Stimulated activated CD4-positive, alpha-beta T cell treated with anti-CD3 and anti-CD28 coated beads, Interleukin-15, amount 100 ng/mL, for 24 hours (primary cell): ENCODE data around the gene PRRT4.
A peak's percentile ranks its signal among the peaks of the same experiment; 100 is the strongest.

Source experiments
- DNase-seq: peaks from one replicate; pipeline ENCODE4 v3.0.0-alpha.2; 2020

Gene PRRT4

DNA sequence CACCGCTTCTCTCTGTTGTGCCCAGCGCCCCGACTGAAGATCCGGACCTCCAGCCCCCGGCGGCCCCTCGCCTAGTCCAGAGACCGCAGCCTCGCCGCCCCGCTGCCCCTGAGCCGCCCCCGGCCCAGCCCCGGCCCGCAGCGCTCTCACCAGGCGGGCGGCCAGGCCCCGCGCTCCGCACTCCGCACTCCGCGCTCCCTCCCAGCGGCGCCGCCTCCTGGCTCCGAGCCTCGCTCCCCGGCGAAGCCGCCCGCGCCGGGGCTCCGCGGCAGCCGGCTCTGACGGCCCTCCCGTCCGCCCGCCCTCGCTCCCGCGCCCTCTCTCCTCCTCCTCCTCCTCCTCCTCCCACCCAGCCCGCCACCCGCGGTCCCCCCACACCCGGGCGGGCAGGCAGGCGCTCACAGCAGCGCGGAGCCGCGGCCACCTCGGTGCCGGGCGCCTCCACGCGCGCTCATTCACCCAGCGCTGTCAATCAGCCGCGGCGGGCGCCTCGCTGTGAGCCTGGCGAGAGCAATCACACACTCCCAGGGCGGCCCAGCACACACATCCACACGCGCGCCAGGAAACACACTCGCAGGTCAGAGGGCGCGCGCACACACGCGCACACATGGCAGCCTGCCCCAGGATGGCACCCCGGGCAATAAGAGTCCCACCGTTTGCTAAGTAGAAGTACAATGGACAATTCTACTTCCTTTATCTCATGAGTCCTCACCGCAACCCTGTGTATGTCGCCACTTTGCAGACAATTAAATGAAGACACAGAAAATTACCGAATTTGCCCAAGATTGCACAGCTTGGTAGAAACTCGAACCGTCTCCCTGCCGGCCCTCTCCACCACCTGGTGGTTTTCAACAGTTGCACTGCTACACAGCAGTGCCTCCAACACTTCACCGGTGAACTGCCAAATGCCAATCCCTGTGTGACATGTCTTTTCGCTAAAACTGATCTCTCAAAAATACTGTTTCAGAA lies at the start of gene PRRT4:
PRRT4 (minus strand) TSS at position 280 of the 969 bp plus-strand sequence.
- peak; percentile 59 for DNase-seq

DNA sequence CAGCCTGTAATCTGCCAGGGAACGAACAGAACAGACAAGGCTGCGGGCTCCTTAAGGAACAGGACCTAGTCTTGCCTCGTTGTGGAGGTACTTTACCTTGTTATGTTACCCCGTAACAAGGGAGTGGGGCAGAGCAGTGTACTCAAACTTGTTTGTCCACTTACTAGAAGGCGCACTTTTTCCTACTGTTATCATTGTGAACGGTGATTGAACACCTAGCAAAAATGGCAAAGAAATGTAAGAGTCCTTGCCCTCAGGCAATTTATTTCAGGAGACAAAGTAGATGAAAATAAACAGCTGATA lies 48.9 kb upstream of the PRRT4 start:
- no peak for DNase-seq

DNA sequence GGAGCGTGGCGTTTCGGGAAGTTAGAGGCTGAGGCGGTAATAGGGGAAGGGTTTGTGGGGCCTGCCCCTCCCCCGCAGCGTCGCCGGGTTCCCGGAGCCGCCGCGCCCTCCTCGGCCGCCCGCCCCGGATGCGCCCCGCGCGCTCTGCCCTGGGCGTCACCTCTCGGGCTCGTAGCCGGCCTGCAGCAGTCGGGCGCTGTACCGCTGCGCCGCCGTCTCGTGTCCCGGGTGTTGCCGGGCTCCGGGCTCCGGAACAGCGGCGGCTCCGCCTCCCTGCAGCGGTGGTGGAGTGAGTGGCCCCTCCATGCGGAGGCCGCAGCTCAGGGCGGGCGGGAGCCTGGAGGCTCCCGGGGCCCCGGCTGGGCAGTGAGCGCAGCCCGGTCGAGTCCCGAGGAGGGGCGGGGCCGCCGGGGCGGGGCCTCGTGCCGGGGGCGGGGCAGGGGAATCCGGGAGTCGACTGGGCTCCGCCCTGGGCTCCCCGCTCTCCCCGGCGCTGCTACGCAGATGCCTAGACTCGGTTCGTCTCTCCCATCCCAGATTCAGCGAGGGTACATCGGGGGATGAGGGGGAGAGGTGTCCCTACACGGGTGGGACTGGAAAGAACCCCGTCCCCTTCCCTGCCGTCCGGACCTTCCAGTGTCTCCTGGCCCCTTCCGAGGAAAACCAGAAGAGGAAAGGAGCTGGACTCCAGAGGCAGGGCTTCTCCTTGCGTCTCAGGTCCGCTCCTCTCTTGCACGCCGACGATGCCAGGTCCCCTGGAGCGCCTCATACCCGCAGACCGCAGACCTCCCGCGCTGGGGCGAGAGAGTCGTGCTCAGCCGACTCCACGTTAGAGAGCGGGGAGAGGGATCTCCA lies 48.3 kb upstream of the PRRT4 start, which contains the start of gene IMPDH1:
IMPDH1 (minus strand) TSS at position 387 of the 855 bp plus-strand sequence; CDS start at position 306, 81 bp downstream.
- DNase-seq: peak; percentile 94

DNA sequence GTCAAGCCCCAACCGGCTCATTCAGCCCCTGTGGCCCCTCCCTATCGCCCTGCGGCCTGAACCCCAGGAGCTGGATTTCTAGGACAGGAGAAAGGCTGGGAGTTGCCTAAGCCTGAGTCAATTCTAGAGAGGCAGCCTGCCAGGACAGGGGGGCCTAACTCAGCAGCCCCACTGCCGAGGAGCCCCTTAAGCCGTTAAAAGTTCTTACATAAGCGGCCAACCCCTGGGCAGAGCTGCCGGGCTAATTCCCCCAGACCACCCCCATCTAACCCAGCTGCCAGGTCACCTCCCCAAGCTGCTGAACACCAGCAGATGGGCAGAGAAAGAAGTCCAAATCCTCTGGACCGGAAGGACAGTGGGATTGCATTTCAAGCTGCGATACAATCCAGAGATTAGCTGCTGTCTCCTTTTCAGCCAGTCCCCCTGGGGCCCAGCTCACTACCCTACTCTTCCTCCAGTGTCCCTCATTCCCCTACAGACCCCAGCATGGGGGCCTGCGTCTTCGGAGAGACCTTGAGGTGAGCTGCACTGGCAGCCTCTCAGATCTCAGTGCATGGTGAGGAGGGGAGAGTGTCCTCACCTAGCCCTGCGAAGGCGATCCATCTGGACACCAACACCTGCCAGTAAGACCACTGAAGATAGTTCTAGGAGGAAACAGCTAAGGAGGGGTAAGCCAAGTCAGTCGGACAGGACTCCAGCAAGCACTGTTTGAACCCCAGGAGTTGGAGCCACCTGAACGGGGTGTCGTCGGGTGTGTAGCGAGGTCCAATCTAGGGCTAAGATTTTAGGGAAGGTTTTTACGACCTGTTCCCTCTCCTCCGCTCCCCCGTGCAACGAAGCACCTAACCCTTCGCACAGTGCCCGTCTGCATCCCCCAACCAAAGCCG lies 47.5 kb upstream of the PRRT4 start:
- no peak for DNase-seq

DNA sequence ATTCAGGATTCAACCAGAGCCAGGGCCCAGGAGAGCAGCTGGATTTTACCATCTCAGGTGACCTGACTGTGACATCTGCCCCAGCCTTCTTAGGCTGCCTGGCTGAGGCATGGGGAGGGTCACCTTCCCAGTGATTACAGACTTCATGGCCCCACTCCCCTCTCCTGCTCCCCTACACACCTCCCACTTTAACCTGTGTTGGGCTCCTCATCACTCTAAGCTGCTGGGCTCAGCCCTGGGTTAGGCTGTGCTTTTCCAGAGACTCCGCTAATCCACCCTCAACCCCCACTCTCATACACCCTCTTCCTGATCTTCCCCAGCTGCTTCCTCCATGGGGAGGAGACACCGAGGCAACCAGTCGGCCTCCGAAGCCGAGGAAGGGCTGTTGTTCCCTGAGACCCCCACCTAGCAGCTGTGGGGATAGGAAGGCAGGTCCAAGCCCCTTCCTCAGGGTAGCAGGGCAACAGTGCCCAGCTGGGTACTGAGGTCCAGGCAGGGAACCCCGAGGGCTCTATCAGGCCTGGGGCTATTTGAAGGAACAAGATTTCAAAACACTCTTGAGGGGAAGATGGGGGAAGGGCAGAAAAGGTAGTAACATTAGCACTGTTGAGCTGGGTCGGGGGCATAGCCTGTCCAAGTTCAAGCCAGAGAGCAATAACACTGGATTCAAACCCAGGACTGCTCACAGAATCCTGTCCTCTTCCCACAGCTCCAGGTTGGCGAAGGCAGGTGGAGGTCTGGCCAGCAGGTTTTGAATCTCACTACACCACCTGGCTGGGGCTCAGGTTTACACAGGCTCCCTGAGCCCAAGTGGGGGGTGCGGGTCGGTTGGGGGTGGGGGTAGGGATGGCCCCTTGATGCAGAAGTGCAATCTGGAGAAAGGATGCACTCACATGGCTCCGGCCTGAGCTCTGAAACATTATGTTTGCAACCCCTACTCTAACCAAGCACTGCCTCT lies 46.5 kb upstream of the PRRT4 start:
- DNase-seq: no peak

DNA sequence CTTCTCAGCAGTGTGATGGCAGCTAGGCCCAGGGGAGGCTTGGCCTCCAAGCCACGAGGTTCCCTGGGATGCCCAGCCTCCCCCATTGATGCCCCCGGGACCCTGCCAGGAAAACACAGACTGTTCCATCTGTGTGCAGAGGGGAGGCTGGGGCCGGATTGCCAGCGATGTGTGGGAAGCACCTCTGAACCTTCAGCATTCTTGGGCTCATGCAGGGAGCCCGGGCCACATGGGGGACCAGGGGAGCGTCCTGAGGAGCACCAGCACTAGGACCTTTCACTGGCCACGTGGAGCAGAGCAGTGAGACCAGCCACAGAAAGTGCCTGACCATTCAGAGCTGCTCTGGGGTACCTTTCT lies 45.7 kb upstream of the PRRT4 start:
- no peak for DNase-seq

DNA sequence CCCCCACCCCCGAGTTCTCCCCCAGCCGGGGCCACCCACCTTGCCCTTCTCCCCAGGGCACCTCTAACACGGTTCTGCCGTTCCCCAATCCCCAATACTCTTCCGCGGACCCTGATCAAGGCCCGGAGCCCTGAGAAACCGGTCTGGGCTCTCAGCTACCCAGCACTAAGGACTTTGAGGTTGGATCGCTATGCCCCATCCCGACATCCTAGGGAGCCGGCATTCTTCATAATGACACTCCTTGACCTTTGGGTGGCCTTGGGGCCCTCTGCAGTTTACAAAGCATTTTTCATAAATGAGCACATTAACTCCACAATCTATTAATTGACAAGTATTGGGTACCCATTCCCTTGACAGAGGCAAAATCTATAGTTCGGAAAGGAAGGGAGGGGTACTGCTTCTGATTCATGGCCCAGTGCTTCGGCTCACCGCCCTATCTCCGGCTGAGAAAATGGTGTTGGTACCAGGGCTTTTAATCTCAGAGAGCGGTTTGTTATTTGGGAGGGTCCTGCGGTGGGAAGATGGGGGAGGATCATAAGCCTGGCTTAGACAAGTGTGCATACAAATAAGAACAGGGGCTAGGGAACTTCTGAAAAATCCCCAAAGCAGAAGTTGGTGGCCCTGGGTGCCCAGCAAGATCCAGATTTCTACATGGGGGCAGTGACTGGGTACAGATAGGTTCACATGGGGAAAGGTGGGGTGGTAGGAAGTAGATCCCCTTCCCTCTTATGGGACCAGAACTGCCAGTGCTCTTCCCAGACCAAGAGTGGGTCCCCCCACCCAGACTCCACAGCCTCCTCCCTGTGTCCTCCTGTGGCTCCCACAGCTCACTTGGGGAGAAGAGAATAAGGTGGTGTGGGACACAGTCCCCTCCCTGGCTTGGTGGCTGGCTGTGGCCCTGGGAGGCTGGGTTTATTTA lies 45.1 kb upstream of the PRRT4 start:
- DNase-seq: no peak

DNA sequence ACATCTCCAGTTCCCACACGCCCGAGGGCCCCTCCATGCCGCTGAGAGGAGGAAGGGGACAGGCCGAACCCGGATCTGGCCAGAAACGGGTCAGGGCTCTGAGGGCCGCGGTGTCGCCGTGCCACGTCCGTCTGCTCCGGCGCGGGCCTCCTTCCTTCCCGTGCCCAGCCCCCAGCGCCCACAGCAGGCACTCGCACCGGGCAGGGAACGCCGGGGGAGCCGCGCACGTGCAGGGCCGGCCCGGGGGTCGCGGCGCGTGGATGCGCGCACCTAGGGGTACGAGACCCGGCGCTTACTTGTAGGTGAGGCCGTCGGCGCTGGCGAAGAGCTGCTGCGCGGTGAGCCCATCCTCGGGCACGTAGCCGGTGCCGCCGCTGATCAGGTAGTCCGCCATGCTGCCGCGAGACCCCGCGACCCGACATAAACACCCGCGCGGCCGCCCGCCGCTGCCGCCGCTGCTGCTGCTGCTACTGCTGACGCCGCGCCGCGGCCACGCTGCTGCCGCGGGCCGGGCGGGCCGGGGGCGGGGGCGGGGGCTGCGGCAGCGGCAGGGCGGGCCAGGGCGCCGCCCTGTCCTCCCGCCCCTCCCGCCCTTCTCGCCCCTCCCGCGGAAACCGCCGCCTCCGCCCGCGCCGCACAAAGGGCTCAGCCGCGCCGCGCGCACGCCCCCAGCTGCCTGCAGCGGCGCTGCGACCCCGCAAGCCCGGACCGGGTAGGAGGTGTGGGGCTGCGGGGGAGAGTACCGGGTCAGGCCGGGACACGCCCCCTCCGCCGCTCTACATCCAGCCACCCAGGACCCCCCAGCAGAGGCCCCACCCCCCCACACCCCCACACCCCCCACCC lies 44.2 kb upstream of the PRRT4 start:
- peak; percentile 73 for DNase-seq

DNA sequence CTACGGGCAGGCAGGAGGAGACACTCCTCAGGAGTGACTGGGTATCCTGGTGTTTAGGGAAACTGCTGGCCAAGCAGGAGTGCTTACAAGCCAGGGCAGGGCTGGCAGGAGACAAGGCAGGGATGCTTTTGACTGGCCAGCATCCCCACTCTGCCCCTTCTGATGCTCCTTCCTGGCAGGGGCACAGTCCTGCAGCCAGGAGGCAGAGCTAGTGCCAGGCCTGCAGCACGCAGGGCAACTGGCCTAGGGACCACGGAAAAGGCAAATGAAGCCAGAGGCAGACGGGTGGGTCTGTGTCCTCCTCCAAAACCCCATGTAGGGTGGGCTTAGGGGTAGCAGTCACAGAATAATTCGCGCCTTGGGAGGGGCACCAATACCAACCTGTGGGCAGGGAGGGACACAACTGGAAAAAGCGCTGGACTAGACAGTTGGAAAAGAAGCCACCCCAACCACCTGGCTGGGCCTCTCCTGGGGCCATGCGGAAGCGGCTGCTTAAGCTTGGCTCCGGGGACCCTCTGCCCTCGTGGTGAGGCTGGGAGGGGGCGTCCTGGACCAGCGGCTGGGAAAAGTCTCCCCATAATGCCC lies 43.5 kb upstream of the PRRT4 start:
- peak; percentile 35 for DNase-seq

DNA sequence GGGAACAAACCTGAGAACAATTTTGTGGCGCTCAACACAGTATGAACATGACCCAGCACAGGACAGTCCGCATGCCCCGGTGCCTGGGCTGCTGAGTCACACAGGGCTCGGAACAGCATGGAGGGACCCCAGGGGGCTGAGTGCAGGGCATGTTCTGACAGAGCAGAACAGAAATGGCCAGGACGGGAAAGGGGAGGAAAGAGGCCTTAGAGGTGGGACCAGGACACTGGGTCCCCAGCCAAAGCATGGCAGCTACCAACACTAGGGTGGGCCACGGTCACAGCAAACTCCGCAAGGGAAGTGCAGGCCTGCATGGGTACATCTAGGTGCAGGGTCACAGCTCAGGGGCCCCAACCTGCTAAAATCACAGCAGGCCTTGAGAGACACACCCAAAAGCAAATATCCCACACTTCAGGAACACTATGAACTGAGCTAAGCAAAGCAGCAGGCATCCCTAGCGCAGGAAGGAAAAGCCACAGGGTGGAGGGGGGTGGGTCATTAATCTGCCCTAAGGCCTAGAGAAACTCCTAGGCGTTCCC lies 42.7 kb upstream of the PRRT4 start:
- no peak for DNase-seq

DNA sequence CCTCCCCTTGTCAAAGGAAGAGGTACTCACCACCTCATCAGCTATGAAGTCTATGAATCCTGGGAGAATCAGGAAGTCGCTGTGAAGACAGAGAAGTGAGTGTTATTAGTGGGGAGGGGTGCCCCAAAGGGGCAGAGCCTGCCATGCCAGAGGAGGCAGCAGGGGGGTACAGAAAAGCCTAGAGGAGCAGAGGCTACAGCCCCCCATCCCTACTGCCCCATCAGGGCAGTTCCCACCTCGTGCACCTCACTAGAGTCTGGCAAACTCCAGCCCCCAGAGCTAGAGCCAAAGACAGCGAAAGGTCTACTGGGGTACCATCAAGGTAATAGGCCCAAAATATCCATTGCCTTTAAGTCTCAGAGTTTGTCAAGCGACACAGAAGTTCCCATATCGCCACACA lies 42.2 kb upstream of the PRRT4 start:
- DNase-seq: no peak

DNA sequence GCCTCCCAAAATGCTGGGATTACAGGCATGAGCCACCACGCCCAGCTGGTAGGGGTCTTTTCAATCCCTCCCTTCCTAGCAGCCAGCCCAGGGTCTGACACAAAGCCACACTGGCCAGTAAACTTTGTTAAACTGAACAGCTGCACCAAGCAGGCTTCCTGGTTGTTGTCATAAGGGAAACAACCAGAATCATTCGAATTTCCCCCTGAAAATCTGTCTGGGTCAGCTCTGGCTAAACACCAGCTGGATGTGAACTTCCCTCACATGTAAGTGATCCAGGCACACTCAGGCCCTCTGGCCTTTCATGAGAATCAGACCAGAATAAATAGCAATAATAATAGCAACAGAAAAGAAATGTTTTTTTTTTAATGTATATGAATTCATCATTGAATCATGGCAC lies 40.9 kb upstream of the PRRT4 start:
- DNase-seq: no peak

DNA sequence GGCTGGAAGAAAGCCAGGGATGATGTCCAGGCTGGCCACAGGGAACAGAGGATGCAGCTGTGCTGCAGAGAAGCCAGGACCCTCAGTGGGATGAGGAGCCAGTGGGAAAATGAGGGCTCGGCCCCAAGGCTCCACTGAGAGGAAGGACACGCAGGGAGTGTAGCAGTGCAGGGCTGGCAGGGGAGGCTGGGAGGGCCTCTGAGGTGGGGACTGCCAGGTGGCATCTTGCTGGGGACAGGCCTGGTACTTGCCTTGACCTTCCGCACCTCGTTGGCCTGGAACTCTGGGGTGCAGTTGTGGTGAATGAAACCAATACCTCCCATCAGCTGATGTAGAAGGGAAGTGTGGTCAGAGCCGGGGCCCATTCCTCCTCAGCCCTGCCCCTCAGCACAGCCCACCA lies 39.1 kb upstream of the PRRT4 start:
- no peak for DNase-seq

DNA sequence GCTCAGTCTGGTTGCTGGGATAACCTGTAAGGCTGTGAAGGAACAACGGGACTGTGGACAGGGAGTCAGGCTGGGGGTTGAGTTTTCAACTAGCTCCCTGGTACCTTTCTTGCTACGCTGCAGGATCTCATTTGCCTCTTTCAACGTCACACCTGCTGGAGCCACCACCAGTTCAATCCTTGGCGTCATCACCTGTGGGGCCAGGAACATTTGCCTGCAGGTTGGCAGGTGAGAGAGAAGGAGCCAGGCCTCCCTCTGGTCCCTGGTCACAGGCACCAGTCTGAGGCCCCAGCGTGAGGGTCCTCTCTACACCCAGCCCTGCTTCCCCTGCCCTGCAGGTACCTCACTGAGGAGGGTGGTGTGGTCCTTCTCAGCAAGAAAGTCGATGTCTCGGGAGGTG lies 38.5 kb upstream of the PRRT4 start:
- no peak for DNase-seq

DNA sequence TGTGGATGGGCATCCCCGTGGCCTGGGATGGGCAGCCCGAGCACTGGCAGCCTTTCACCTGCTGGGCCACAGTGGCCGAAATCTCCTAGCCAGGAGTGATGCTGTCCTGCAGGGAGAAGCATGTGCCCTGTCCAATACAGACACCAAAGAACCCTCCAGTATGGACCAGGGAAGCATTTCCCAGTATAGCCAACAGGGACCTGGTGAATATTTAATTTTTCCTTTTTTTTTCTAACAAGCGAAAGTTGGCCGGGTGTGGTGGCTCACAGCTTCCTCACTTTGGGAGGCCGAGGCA lies 37.3 kb upstream of the PRRT4 start:
- no peak for DNase-seq

DNA sequence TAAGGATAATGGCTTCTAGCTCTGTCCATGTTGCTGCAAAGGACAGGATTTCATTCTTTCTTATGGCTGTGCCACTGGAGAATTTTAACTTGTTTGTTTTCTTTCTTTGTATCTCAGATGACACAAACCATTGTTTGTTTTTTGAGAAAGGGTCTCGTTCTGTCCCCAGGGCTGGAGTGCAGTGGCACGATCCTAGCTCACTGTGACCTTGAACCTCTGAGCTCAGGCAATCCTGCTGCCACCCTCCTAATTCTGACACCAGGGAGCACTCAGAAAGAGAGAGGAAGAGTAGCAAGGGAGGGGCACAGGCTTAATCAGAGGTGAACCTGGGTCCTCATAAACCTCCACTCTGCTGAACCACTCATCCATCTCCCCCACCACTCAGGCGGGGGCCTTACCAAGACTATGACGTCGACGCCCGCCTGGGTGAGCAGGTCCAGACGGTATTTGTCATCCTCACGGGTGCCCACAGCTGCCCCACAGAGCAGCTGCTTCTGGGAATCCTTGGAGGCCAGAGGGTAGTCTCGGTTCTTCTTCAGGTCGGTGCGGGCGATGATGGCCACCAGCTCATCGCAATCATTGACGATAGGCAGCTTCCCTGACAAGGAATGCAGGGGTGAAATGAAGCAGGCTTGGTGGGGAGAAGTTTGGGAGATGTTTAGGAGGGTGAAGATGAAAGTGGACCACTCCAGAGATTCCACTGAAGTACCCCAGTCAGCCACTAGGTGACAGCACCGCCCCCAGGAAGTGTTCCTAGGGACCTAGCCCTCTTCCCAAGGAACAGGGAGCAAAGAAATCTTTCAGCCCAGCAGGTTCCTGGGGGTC lies 36.7 kb upstream of the PRRT4 start:
- DNase-seq: peak; percentile 58

DNA sequence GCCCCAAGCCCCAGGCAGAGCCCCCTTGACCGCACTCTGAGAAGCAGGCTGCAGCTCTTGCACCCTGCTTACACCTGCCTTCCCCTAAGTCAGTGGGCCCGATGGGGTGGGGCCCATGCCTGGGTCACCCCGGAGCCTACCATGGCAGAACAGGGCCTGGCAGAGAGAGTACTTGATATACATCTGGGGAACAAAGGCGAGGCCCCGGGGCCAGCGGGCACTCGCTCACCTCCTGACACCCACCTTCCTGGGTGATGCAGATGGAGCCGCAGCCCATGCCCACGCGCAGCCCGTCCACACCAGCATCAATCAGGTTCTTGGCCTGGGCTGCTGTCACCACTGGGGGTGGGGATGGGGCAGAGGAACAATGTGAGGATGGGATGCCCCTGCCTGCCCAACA lies 34.9 kb upstream of the PRRT4 start:
- no peak for DNase-seq

DNA sequence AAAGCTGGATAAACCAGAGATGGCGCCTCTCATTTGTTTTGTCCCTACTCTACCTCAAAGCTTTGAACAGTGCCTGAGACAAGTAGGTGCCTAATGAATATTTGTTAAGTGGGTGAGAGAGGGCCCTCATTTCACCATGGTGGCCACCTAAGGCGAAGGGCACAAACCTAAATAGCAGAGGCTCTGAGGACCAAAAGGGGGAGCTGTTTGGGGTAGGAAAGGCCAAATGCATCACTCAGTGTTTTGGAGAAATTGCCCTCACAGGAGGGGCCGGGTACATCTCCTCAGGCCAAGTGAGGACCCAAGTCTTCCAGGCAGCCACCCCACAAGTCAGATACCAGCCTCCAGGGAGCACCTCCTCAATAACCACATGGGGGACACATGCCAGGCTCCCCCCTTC lies 34.3 kb upstream of the PRRT4 start:
- no peak for DNase-seq
